ENCODE measurements around the gene RND1.
"Not testable (repeated sequence)": the region's sequence is repeated elsewhere in the genome, so short reads cannot be mapped to it uniquely, and the experiment has no call there.

The RND1 gene

DNA sequence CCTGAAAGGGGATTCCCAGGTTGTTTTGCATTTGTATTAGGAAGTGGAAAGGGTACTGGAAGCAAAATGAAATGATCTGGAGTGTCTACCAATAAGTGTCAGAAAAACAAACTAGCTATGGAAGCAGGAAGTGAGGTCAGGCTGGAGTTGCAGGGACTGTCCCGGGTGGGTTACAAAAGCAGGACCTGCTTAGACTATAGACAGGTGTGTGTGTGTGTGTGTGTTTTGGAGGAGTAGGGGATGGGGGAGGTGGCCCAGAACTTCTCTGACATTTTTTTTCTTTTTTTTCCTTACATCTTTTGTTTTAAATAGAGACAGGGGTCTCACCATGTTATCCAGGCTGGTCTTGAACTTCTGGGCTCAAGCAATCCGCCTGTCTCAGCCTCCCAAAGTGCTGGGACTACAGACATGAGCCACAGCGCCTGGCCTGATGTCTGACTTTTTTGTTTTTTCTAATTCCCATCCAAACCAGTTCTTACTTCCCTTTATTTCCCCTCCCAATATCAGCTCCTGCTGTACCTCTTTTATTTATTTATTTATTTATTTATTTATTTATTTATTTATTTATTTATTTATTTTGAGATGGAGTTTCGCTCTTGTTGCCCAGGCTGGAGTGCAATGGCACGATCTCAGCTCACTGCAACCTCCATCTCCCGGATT lies 512 bp upstream of the RND1 start:
- DNase-seq (ENCODE audit: low read depth) = no peak

DNA sequence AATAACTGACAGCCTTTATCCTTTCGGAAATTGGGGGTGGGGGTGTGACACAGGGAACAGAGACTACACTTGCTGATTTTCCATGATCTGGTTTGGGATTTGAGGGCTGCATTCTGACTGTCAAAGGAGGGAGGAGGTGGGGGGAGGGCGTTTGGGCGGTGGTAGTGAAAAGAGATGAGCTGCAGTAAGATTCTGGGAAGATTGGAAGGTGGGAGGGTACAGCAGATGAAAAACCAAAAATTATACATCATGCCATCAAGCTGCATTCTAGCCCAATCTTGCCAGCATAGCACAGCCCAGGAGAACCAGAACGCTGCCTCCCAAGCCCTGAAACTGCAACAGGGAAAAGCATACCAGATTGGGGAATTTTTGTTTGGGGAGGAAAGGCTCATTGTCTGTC lies 2.4 kb downstream of the RND1 start:
- no peak for DNase-seq (ENCODE audit: low read depth)

DNA sequence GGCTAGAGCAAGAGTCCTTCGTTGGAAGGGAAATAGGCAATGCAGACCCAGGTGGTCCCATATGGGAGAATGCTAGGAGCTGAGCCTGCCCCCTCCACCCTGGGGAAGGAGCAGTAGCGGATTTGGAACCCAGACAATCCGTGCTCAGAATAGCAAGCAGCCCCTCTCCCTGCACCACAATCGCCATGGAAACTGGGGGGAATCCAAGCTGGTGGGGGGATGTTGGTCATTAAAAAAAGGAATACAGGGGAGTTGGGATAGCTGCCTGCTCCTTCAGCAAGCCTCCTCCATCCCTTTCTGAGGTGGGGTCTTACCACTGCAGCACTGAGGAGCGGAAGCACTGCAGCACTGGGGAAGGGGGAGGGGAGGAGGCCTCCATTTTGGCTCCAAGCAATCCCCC lies 2.9 kb downstream of the RND1 start:
- no peak for DNase-seq (ENCODE audit: low read depth)

DNA sequence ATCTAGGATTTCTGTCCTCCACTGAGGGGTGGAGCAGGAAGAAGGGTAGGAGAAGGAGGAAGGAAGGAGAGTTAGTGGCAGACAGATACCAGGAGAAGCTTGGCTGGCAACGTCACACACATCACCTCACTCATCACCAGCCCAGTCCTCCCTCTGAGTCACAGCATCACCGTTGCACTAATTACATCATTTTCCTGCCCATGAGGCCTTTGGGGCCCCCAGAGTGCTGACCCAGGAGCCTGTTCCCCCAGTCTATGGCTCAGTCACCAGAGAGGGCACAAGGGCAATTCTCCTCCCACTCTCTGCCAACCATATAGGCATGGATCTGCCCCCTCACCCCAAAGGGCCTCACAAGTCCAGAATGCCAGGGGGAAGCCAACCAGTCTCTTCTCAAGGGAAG lies 4.6 kb downstream of the RND1 start:
- no peak for DNase-seq (ENCODE audit: low read depth)

DNA sequence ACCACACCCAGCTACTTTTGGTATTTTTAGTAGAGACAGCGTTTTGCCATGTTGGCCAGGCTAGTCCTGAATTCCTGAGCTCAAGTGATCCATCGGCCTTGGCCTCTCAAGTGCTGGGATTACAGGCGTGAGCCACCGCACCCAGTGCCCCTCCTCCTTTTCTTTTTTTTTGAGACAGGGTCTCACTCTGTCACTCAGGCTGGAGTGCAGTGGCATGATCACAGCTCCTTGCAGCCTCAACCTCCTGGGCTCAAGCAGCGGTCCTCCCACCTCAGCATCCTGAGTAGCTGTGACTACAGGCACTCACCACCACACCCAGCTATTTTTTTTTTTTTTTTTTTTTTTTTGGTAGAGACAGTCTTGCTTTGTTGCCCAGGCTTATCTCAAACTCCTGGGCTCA lies 5.4 kb downstream of the RND1 start:
- DNase-seq (ENCODE audit: low read depth) = not testable (repeated sequence)

DNA sequence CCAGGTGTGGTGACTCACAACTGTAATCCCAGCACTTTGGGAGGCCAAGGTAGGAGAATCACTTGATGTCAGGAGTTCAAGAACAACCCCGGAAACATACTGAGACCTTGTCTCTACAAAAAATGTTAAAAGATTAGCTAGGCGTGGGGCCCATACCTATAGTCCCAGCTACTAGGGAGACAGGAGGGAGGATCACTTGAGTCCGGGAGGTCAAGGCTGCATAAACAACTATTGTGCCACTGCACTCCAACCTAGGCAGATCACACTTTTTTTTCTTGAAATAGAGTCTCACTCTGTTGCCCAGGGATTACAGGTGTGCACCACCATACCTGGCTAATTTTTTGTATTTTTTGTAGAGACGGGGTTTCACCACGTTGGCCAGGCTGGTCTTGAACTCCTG lies 6.1 kb downstream of the RND1 start:
- no peak for DNase-seq (ENCODE audit: low read depth)

DNA sequence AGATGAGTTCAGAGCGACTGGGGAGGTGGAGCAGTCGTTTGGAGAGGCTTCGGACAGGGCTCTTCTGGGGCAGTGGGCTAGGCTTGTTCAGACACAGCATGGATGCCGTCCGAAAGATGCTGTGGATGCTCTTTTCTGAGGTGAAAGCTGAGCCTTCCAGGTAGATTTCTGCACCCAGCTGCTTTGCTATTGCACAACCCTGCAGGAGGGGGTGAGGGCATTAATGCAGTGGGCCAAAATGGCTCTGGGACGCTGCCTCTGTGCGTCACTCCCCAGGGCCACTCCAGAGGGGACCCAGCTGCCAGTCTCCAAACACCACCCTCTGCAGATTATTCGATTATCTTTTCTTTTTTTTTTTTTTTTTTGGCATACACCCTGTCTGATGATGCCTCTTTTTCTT lies 7.6 kb downstream of the RND1 start:
- DNase-seq (ENCODE audit: low read depth) = no peak

DNA sequence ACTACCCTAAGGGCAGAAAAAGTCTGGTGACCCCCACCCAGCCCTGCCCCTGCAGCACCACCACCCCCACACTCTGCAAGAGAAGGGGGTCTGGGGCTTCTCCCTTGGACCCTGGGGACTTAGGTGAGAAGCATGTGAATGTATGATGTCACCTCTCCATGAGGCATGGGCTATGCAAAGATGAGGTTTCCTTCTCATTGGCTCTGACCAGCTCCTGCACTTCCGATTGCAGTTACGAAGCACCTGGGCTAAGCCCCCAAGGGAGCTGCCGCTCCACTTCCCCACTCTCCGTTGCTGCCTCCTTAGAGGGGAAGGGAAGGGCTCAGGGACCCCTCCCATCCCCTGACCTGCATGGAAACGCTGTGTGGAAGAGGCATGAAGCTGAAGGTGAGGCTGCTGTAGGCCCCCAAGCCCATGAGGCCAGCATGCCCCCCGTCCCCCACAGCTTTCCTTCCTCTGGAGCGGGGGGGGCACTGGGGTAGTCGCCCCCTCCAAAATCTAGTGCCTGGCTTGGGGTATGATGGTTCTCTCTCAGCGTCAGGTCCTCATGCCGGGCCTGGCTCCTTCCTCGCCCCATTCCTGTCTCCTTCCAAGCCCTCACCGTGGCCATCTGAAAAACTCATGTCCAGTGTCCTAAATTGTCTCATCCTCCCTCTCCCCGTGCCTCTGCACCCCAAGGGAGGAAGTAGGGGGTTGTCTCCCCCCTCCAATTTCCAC lies 8.2 kb downstream of the RND1 start:
- DNase-seq (ENCODE audit: low read depth) = no peak

DNA sequence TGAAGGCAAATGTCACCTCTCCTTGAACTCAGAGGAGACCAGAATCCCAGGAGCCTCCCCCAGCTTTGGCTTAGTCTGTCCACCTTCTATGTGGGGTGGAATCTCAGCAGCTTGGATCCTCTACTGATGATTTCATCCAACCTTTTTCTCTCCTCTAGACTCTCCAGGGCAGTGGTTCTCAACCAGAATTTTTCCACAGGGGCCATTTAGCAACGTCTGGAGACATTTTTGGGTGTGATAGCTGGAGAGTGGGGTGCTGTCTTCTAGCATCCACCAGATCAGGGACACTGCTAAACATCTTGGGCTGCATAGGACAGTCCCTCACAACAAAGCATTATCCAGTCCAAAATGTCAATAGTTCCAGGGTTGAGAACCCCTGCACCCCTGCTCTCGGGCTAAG lies 9.3 kb downstream of the RND1 start:
- no peak for DNase-seq (ENCODE audit: low read depth)

DNA sequence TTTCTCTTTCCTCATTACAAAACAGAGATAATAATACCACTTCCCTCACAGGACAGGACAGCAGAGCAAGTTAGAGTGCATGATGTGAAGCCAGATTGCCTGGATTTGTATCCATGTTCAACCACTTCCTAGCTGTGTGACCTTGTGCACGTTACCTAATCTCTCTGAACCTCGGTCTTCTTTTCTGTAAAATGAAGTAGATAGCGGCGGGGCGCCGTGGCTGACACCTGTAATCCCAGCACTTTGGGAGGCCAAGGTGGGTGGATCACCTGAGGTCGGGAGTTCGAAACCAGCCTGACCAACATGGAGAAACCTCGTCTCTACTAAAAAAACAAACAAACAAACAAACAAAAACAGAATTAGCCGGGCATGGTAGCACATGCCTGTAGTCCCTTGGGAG lies 10.7 kb downstream of the RND1 start:
- not testable (repeated sequence) for DNase-seq (ENCODE audit: low read depth)

DNA sequence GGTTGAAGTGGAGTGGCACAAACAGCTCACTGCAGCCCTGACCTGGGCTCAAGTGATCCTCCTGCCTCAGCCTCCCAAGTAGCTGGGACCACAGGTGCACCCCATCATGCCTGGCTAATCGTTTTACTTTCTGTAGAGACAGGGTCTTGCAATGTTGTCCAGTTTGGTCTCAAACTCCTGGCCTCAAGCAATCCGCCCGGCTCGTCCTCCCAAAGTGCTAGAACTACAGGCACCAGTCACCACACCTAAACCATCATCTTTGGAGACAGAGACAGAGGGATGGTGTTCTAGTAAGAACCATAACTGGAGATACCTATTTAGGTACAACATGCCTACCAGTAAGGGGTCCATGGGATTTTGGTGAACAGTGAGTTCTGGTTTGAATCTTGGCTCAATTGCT lies 11.2 kb downstream of the RND1 start:
- no peak for DNase-seq (ENCODE audit: low read depth)

DNA sequence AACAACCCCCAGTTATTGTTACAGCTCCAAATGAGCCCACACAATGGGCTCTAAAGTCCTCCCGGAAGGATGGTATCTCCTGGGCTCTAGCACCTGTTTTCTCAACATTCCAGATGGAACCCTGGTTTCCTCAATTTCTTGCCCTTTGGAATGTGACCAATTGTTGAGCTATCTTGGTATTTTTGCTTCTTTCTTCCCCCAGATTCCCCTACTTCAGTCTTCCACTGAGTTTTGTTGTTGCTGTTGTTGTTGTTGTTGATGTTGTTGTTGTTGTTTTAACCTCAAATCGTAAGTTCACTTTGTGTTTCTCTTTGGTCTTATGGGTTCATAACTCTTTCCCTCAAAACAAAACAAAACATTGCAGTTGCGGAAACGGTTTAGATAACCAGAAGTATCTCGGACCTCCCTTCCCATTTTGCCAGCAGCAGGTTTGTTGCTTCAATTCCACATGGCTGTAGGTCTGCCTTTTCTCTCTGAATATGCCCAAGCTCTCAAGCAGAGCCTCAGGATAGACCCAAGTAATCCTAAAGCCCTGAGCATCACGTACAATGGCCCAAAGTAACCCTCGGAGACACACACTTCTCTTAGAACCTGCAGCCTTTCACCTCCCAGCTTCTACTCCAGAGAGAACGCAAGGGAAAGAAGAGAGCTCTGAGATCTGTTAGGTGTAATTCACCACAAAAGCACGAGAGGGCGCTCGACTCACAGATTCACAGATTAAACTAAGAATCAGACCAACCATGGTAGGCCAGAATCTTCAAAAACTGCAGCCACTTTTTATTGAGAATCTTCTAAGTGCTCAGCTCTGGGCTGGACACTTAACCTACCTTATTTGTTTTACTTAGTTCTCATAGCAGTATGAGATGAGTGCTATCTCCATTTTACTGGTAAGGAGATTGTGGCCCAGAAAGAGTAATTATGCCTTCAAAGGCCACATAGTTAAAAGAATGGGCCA lies 12.7 kb downstream of the RND1 start:
- peak; percentile 57 for DNase-seq (ENCODE audit: low read depth)

- DNase-seq (ENCODE audit: low read depth) = peak; percentile 85
Measured at GRCh38 chr12:48851883-48852733, 13.6 kb downstream of the RND1 start, which contains the start of gene DDX23. Gene DDX23 (minus strand): TSS chr12:48852163. CDS start chr12:48845782, 6,381 bp downstream.

- not testable (repeated sequence) for DNase-seq (ENCODE audit: low read depth)
Measured at GRCh38 chr12:48842021-48842420, 23.6 kb downstream of the RND1 start.

DNA sequence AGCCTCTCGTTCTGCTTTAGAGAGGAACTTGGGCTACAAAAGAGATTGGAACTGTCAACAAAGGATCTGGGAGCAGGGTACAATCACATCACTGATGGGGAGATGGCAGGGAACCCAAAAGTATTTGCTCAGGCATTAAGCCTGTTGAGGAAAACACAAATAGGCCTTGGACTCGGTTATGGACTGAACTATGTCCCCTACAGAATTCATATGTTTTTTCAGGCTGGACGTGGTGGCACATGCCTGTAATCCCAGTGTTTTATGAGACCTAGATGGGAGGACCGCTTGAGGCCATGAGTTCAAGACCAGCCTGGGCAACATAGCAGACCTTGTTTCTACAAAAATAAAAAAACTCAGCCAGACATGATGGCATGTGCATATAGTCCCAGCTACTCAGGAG lies 27.6 kb downstream of the RND1 start:
- DNase-seq (ENCODE audit: low read depth) = no peak

DNA sequence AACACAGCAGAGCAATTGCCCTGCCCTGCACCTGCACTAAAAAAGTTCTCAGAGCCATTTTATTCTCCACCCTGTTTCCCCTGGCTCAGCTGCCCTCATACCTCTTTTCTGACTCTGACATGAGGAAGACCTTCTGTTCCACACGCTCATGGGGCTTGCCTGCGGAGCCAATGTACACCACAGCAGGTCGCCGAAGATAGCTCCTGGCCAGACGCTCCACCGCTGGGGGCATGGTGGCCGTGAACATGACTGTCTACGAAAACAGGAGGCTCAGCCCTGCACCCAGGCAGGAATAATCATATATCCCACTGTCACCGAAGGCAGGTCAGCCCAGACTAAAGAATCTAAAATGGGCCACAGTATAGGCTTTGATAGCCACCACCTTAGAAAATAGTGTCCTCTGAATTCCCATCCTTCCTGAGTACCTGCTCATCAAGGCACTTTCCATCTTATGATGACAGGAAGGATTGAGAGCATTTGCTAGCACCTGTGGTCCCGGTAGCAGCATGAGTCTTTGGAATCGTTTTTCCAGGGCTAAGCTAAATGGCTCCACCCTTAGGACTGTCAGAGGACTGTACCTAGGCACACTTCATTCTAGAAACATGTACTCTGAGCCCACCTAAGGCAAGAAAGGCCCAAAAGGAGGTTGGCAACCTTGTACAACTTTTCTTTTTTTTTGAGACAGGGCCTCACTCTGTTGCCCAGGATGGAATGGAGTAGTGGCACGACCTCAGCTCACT lies 33.2 kb downstream of the RND1 start:
- DNase-seq (ENCODE audit: low read depth) = no peak

GRCh38 chr12:48831257-48831656 lies 34.4 kb downstream of the RND1 start:
- DNase-seq (ENCODE audit: low read depth) = no peak

GRCh38 chr12:48828841-48829575 lies 36.7 kb downstream of the RND1 start:
- DNase-seq (ENCODE audit: low read depth) = no peak

- DNase-seq (ENCODE audit: low read depth) = no peak
Measured at GRCh38 chr12:48828293-48828692, 37.4 kb downstream of the RND1 start.

- DNase-seq (ENCODE audit: low read depth) = no peak
Measured at GRCh38 chr12:48827513-48828096, 38.1 kb downstream of the RND1 start.

All from stimulated activated CD8-positive, alpha-beta memory T cell treated with anti-CD3 and anti-CD28 coated beads, Interleukin-12 subunit alpha, Interleukin-12 subunit beta, amount 100 ng/mL, for 4 hours (primary cell).